Mesenchymal stem cell (in vitro differentiated cells and primary cell): ENCODE results near the gene EPS8L1.
"Not testable (repeated sequence)": the region's sequence is repeated elsewhere in the genome, so short reads cannot be mapped to it uniquely, and the experiment has no call there.

ENCODE experiments used
- DNase-seq: peaks from one replicate; pipeline ENCODE4 v3.0.0-alpha.2; 2013
- H2AFZ ChIP-seq: one replicate; pipeline ENCODE4 v1.6.1; 2013; ENCODE audit warnings: low read depth, mild to moderate bottlenecking, control low read depth, inconsistent platforms, low read length, moderate library complexity
- H2AK5ac ChIP-seq: 2 replicates; pipeline ENCODE4 v1.6.1; 2013; ENCODE audit warnings: low read length, moderate library complexity, mild to moderate bottlenecking, inconsistent platforms; ENCODE audit not compliant: severe bottlenecking
- H2BK120ac ChIP-seq: one replicate; pipeline ENCODE4 v1.6.1; 2013; ENCODE audit warnings: low read depth, mild to moderate bottlenecking, inconsistent platforms, low read length, moderate library complexity
- H2BK12ac ChIP-seq, 2 experiments: one replicate each; pipeline ENCODE4 v1.6.1; 2013; ENCODE audit warnings: inconsistent platforms in 2 of 2, low read length in 2 of 2, mild to moderate bottlenecking in 2 of 2, moderate library complexity in 2 of 2, control low read depth in 1 of 2
- H2BK15ac ChIP-seq: one replicate; pipeline ENCODE4 v1.6.1; 2013; ENCODE audit warnings: mild to moderate bottlenecking, low read depth, inconsistent platforms; ENCODE audit not compliant: poor library complexity, severe bottlenecking
- H2BK5ac ChIP-seq: 2 replicates; pipeline ENCODE4 v1.6.1; 2013; ENCODE audit warnings: low read depth, mild to moderate bottlenecking, low read length, control low read depth, inconsistent platforms; ENCODE audit not compliant: poor library complexity, severe bottlenecking
- H3K14ac ChIP-seq, 2 experiments: one replicate each; pipeline ENCODE4 v1.6.1; 2013; ENCODE audit warnings: inconsistent platforms in 2 of 2, low read length in 2 of 2, control low read depth in 1 of 2, mild to moderate bottlenecking in 1 of 2, moderate library complexity in 1 of 2
- H3K18ac ChIP-seq, 2 experiments: one replicate each; pipeline ENCODE4 v1.6.1; 2013; ENCODE audit warnings: inconsistent platforms in 2 of 2, low read length in 2 of 2, control low read depth in 1 of 2, low read depth in 1 of 2, mild to moderate bottlenecking in 1 of 2
- H3K23ac ChIP-seq, 2 experiments: one replicate each; pipeline ENCODE4 v1.6.1; 2013; ENCODE audit warnings: inconsistent platforms in 2 of 2, low read length in 2 of 2, mild to moderate bottlenecking in 2 of 2, moderate library complexity in 2 of 2, control low read depth in 1 of 2
- H3K27ac ChIP-seq: 2 replicates; pipeline ENCODE4 v1.5.1; 2013; ENCODE audit warnings: mild to moderate bottlenecking, moderate library complexity, low read length, control low read depth, inconsistent platforms; ENCODE audit not compliant: poor library complexity, severe bottlenecking
- H3K27me3 ChIP-seq, 2 experiments: 2 replicates each; pipeline versions ENCODE4 v1.6.1 to v1.7.0; 2013; ENCODE audit warnings: low read length in 2 of 2, mild to moderate bottlenecking in 2 of 2, moderate library complexity in 2 of 2, control low read depth in 1 of 2, inconsistent platforms in 1 of 2; ENCODE audit not compliant: control insufficient read depth in 1 of 2, insufficient read depth in 1 of 2
- H3K36me3 ChIP-seq, 2 experiments: 2 replicates each; pipeline versions ENCODE4 v1.6.1 to v1.7.0; 2013; ENCODE audit warnings: low read length in 2 of 2, control low read depth in 1 of 2, inconsistent platforms in 1 of 2, low read depth in 1 of 2, mild to moderate bottlenecking in 1 of 2; ENCODE audit not compliant: insufficient read depth in 2 of 2, control insufficient read depth in 1 of 2
- H3K4ac ChIP-seq, 2 experiments: one replicate each; pipeline ENCODE4 v1.6.1; 2013; ENCODE audit warnings: inconsistent platforms in 2 of 2, low read length in 2 of 2, mild to moderate bottlenecking in 2 of 2, moderate library complexity in 2 of 2, control low read depth in 1 of 2, low read depth in 1 of 2
- H3K4me1 ChIP-seq: 2 replicates; pipeline ENCODE4 v1.6.1; 2013; ENCODE audit warnings: low read depth, low read length, control low read depth; ENCODE audit not compliant: control insufficient read depth, insufficient read depth
- H3K4me2 ChIP-seq: 2 replicates; pipeline ENCODE4 v1.6.1; 2013; ENCODE audit warnings: low read length, mild to moderate bottlenecking, inconsistent platforms; ENCODE audit not compliant: poor library complexity, severe bottlenecking
- H3K4me3 ChIP-seq, 2 experiments: 2 replicates each; pipeline versions ENCODE4 v1.5.1 to v1.7.0; 2013; ENCODE audit warnings: low read length in 2 of 2, mild to moderate bottlenecking in 2 of 2, control low read depth in 1 of 2, low read depth in 1 of 2; ENCODE audit not compliant: insufficient read depth in 1 of 2
- H3K79me1 ChIP-seq: replicated peaks from 2 replicates; pipeline ENCODE4 v1.6.1; 2013; ENCODE audit warnings: mild to moderate bottlenecking, control low read depth, low read length, inconsistent platforms; ENCODE audit not compliant: poor library complexity, severe bottlenecking
- H3K9ac ChIP-seq: 2 replicates; pipeline ENCODE4 v1.7.0; 2013; ENCODE audit warnings: mild to moderate bottlenecking, low read length, moderate library complexity
- H3K9me3 ChIP-seq: 2 replicates; pipeline ENCODE4 v1.7.0; 2013; ENCODE audit warnings: mild to moderate bottlenecking, low read length; ENCODE audit not compliant: control insufficient read depth
- H4K8ac ChIP-seq: one replicate; pipeline ENCODE4 v1.6.1; 2013; ENCODE audit warnings: inconsistent platforms, mild to moderate bottlenecking, low read length, moderate library complexity
- H4K91ac ChIP-seq: one replicate; pipeline ENCODE4 v1.6.1; 2013; ENCODE audit warnings: mild to moderate bottlenecking, low read length, inconsistent platforms
- WGBS: methylation state at CpG from one replicate; pipeline ENCODE4 v1.1.7; 2013; ENCODE audit warnings: mixed read lengths; 5-methylcytosine and 5-hydroxymethylcytosine counted together

Gene EPS8L1

DNA sequence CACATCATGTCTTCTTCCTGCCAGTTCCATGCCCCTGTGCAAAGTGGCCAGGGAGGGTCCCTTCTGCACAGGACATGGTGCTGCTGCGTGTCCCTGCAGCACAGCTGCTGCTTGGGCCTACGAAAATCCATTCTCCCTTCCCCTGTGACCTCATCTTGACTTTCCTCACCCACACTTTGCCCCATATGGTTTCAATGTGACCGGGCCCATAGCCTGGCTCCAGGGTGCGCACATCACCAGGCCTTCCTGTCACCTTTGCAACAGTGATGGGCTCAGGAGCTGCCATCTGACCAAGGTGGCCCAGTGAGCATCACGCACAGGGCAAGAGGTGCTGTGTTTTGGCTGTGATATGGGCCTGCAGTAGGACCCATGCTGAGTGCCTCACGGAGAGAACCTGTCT lies 30.9 kb downstream of the EPS8L1 start:
- WGBS: 97% methylated on average over 6 of the region's 6 CpGs
- H3K36me3 ChIP-seq: peaks cover 49 to 56% of the 10 kb centered on the region in 2 experiments
- no peak overlapping the region for H3K4ac ChIP-seq
- no peak overlapping the region for H3K18ac ChIP-seq
- no peak overlapping the region for H3K23ac ChIP-seq
- no peak overlapping the region for H3K9ac ChIP-seq
- no peak overlapping the region for H2AK5ac ChIP-seq
- H3K27me3 ChIP-seq: no peaks in the 10 kb centered on the region
- H3K4me1 ChIP-seq: peaks cover 5% of the 10 kb centered on the region
- peaks cover 7% of the 10 kb centered on the region for H3K9me3 ChIP-seq
- no peak overlapping the region for H4K91ac ChIP-seq
- H3K79me1 ChIP-seq: peaks cover 44% of the 10 kb centered on the region
- no peak overlapping the region for H4K8ac ChIP-seq
- H2BK12ac ChIP-seq: no peak overlapping the region
- no peak overlapping the region for H2BK120ac ChIP-seq
- H2BK5ac ChIP-seq: no peak overlapping the region
- no peak overlapping the region for H3K27ac ChIP-seq
- no peak overlapping the region for H2AFZ ChIP-seq
- H3K4me3 ChIP-seq: no peak overlapping the region
- H3K4me2 ChIP-seq: no peak overlapping the region
- no peak overlapping the region for H3K14ac ChIP-seq
- DNase-seq: no peak
- H2BK15ac ChIP-seq: no peak overlapping the region

DNA sequence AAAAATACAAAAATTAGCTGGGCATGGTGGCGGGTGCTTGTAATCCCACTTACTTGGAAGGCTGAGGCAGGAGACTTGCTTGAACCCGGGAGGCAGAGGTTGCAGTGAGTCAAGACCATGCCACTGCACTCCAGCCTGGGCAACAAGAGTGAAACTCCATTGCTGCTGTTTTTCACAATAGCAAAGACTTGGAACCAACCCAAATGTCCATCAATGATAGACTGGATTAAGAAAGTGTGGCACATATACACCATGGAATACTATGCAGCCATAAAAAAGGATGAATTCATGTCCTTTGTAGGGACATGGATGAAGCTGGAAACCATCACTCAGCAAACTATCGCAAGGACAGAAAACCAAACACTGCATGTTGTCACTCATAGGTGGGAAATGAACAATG lies 31.6 kb downstream of the EPS8L1 start:
- H3K36me3 ChIP-seq: peaks cover 51 to 55% of the 10 kb centered on the region in 2 experiments
- WGBS: 92% methylated on average over 3 of the region's 3 CpGs

DNA sequence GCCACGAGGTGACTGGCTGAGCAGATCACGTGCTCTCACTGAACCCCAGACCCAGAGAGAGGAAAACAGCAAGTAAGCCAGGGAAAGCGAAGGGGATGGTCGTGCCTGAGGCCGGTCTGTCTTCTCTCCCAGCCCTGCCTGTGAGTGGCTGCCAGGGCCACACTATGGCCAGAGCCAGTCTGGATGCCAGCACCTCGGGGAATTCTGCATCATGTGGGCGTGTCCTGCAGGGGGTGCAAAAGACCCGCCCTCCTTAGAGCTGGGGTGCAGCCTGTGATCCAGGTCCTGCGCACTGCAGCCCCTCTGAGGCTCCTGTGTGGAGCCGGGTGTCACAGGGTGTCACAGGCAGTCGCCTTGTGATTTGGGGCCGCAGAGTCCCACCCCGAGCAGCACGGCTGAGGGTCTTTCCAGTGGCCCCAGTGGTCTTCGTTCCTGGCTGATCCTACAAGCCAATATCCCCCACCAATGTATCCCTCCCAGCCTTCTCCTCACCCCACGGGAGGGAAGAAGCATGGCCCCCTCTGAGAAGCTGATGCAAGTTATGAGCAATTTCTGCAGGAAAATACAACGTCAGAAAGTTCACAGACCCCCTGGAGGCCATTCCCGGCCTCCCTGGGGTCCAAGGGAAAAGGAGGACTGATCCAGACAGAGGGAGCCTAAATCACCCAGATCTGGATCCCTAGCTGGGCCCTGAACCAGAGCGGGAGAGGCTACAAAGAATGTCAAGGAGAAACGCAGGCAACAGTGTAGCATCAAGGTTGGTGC lies 34.0 kb downstream of the EPS8L1 start:
- H3K27me3 ChIP-seq: no peaks in the 10 kb centered on the region
- H2BK120ac ChIP-seq: no peak overlapping the region
- 94% methylated on average over 19 of the region's 20 CpGs for WGBS
- peaks cover 42 to 62% of the 10 kb centered on the region in 2 experiments for H3K36me3 ChIP-seq
- H3K9ac ChIP-seq: no peak overlapping the region
- H3K4me3 ChIP-seq: no peak overlapping the region
- no peak overlapping the region for H2BK15ac ChIP-seq
- H3K18ac ChIP-seq: no peak overlapping the region
- peaks cover 54% of the 10 kb centered on the region for H3K79me1 ChIP-seq
- no peak overlapping the region for H3K4me2 ChIP-seq
- H4K8ac ChIP-seq: no peak overlapping the region
- no peak overlapping the region for H4K91ac ChIP-seq
- H3K14ac ChIP-seq: no peak overlapping the region
- H3K4me1 ChIP-seq: peaks cover 32% of the 10 kb centered on the region
- H3K27ac ChIP-seq: no peak overlapping the region
- H3K4ac ChIP-seq: no peak overlapping the region
- H2BK12ac ChIP-seq: no peak overlapping the region
- no peak overlapping the region for H2AK5ac ChIP-seq
- H2AFZ ChIP-seq: no peak overlapping the region
- no peak overlapping the region for H3K23ac ChIP-seq
- H2BK5ac ChIP-seq: no peak overlapping the region
- no peaks in the 10 kb centered on the region for H3K9me3 ChIP-seq
- no peak for DNase-seq

More for the DNA sequence above, 31.6 kb downstream of the EPS8L1 start:
- H2BK15ac ChIP-seq, H4K8ac ChIP-seq, H3K4me1 ChIP-seq, H3K9me3 ChIP-seq, H3K4me2 ChIP-seq, H3K4me3 ChIP-seq, DNase-seq, H3K18ac ChIP-seq, H3K14ac ChIP-seq, H2AFZ ChIP-seq, H3K27me3 ChIP-seq, H3K23ac ChIP-seq, H2BK5ac ChIP-seq, H2AK5ac ChIP-seq, H3K27ac ChIP-seq, H4K91ac ChIP-seq, H2BK12ac ChIP-seq, H3K4ac ChIP-seq, H3K9ac ChIP-seq, H2BK120ac ChIP-seq: not testable (repeated sequence)
- peaks cover 47% of the 10 kb centered on the region for H3K79me1 ChIP-seq

DNA sequence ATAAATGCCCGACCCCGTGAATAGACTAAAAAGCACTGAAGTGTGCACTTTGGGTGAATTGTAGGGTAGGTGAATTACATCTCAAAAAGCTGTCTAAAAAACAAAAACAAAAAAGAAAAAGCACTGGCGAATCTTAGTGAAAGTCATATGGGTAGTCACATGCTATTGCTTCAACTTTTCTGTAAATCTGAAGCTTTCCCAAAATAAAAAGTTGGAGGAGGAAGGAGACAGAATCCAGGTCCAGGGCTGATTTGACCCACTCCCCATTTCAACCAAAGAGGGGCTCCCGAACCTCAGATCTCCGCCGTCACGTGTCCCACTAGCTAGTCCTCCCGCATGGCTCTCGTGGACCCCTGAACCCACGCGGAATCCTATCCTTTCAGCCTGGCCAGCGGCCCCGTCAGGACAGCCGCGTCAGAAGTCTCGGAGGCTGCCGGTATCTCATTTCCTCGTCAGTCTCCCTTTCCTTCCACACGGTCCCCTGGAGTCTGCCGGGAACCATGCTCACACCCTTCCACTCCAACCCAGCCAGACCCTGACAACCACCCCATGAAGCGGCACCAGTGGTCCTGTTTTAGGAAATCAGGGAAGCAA lies 35.7 kb downstream of the EPS8L1 start:
- Histone ChIP-seq H2AFZ (no peak overlapping the region), H3K4me2 (no peak overlapping the region), H3K23ac (no peak overlapping the region), H3K18ac (no peak overlapping the region), H2BK12ac (no peak overlapping the region), H3K27me3 (no peaks in the 10 kb centered on the region), H2BK5ac (no peak overlapping the region), H2BK15ac (no peak overlapping the region), H3K36me3 (peaks cover 37 to 57% of the 10 kb centered on the region in 2 experiments), H4K91ac (no peak overlapping the region), H3K9me3 (no peaks in the 10 kb centered on the region), H3K4ac (no peak overlapping the region), H3K4me1 (peaks cover 44% of the 10 kb centered on the region), H3K79me1 (peaks cover 42% of the 10 kb centered on the region), H3K27ac (no peak overlapping the region), H3K4me3 (peak overlapping the region in 1 of 2 experiments; percentile 47), H2BK120ac (no peak overlapping the region), H2AK5ac (no peak overlapping the region), H4K8ac (no peak overlapping the region), H3K9ac (peak overlapping the region; percentile 84), H3K14ac (no peak overlapping the region)
- no peak for DNase-seq
- WGBS: 98% methylated on average over 19 of the region's 21 CpGs
